DND-41 (cell line): ENCODE measurements around the gene SLX4IP.

Experiments used
- ATAC-seq: fragments of 200-7000 bp; cut with Tn5 transposase; 3 replicates; pipeline ENCODE4 v1.9.1; 2021; ENCODE audit warnings: low read depth; ENCODE audit not compliant: insufficient read depth
- DNase-seq: peaks from one replicate; pipeline ENCODE4 v3.0.0-alpha.2; 2020
- H2AFZ ChIP-seq: 2 replicates; pipeline ENCODE4 v1.6.0; 2012; ENCODE audit warnings: low read depth, low read length
- H3K27ac ChIP-seq: 2 replicates; pipeline ENCODE4 v1.5.1; 2012; ENCODE audit warnings: low read length, inconsistent platforms
- H3K27me3 ChIP-seq: fragments of 200-600 bp; sonication (generic); 2 replicates; pipeline ENCODE4 v1.6.0; 2012; ENCODE audit warnings: low read length, mild to moderate bottlenecking, inconsistent platforms; ENCODE audit not compliant: insufficient read depth, poor library complexity
- H3K36me3 ChIP-seq: 2 replicates; pipeline ENCODE4 v1.5.1; 2012; ENCODE audit warnings: low read length, inconsistent platforms; ENCODE audit not compliant: insufficient read depth
- H3K4me1 ChIP-seq: 2 replicates; pipeline ENCODE4 v1.5.1; 2012; ENCODE audit warnings: mild to moderate bottlenecking, low read length; ENCODE audit not compliant: insufficient read depth
- H3K4me2 ChIP-seq: 2 replicates; pipeline ENCODE4 v1.6.0; 2012; ENCODE audit warnings: mild to moderate bottlenecking, moderate library complexity, low read length, inconsistent platforms; ENCODE audit not compliant: insufficient read depth
- H3K4me3 ChIP-seq, 2 experiments: fragments of 200-600 bp in 1 of 2; shearing (Covaris generic) in 1 of 2; 2 replicates each; pipeline ENCODE4 v1.5.1; 2012 to 2016; ENCODE audit warnings: inconsistent platforms in 2 of 2, low read length in 2 of 2, mild to moderate bottlenecking in 2 of 2, low read depth in 1 of 2, moderate library complexity in 1 of 2
- H3K79me2 ChIP-seq: 2 replicates; pipeline ENCODE4 v1.6.0; 2012; ENCODE audit warnings: low read length, inconsistent platforms; ENCODE audit not compliant: insufficient read depth
- H3K9ac ChIP-seq: 2 replicates; pipeline ENCODE4 v1.6.0; 2012; ENCODE audit warnings: low read depth, mild to moderate bottlenecking, inconsistent platforms, low read length, moderate library complexity
- H3K9me3 ChIP-seq: 2 replicates; pipeline ENCODE4 v1.5.1; 2012; ENCODE audit warnings: low read length, moderate library complexity, mild to moderate bottlenecking, inconsistent platforms; ENCODE audit not compliant: insufficient read depth, severe bottlenecking
- H4K20me1 ChIP-seq: 2 replicates; pipeline ENCODE4 v1.6.0; 2012; ENCODE audit warnings: low read length; ENCODE audit not compliant: insufficient read depth
- CTCF ChIP-seq: IDR thresholded peaks from 2 replicates; pipeline ENCODE4 v1.5.1; 2012; ENCODE audit warnings: borderline replicate concordance, low read length, moderate library complexity, mild to moderate bottlenecking; ENCODE audit not compliant: poor library complexity, severe bottlenecking; ENCODE audit errors: extremely low read depth
- EZH2 ChIP-seq: IDR thresholded peaks from 3 replicates; pipeline ENCODE4 v1.6.1; 2012; ENCODE audit warnings: borderline replicate concordance, low read depth, mild to moderate bottlenecking, moderate library complexity, low read length, inconsistent platforms; ENCODE audit not compliant: severe bottlenecking

Gene SLX4IP

GRCh38 chr20:10632721-10633509 lies 197.8 kb downstream of the SLX4IP start:
- no peak overlapping the region for H3K4me3 ChIP-seq
- TF ChIP-seq CTCF (no peak), EZH2 (no peak)
- H3K9me3 ChIP-seq = no peaks in the 10 kb centered on the region
- H3K4me2 ChIP-seq = no peak overlapping the region
- no peaks in the 10 kb centered on the region for H4K20me1 ChIP-seq
- no peak overlapping the region for H2AFZ ChIP-seq
- H3K4me1 ChIP-seq = no peaks in the 10 kb centered on the region
- no peak overlapping the region for H3K9ac ChIP-seq
- H3K36me3 ChIP-seq = no peaks in the 10 kb centered on the region
- no peaks in the 10 kb centered on the region for H3K27me3 ChIP-seq
- H3K79me2 ChIP-seq = no peaks in the 10 kb centered on the region
- DNase-seq (no peak), ATAC-seq (no peak)
- H3K27ac ChIP-seq = no peak overlapping the region

- DNase-seq (no peak), ATAC-seq (no peak)
- Histone ChIP-seq H3K79me2 (no peaks in the 10 kb centered on the region), H3K4me1 (no peaks in the 10 kb centered on the region), H3K9ac (no peak overlapping the region), H4K20me1 (no peaks in the 10 kb centered on the region), H3K27ac (no peak overlapping the region), H2AFZ (no peak overlapping the region), H3K27me3 (no peaks in the 10 kb centered on the region), H3K4me2 (no peak overlapping the region), H3K36me3 (no peaks in the 10 kb centered on the region), H3K9me3 (no peaks in the 10 kb centered on the region), H3K4me3 (no peak overlapping the region)
- TF ChIP-seq CTCF (no peak), EZH2 (no peak)
These were observed 198.6 kb downstream of the SLX4IP start for GRCh38 chr20:10633718-10634117.

- TF ChIP-seq CTCF = no peak
- no peak for TF ChIP-seq EZH2
- Histone ChIP-seq H3K36me3 (no peaks in the 10 kb centered on the region), H3K9me3 (no peaks in the 10 kb centered on the region), H3K27ac (no peak overlapping the region), H3K27me3 (no peaks in the 10 kb centered on the region), H3K4me2 (no peak overlapping the region), H4K20me1 (no peaks in the 10 kb centered on the region), H3K9ac (no peak overlapping the region), H2AFZ (no peak overlapping the region), H3K79me2 (no peaks in the 10 kb centered on the region), H3K4me3 (no peak overlapping the region), H3K4me1 (no peaks in the 10 kb centered on the region)
- ATAC-seq = no peak
- DNase-seq = no peak
These were observed 199.1 kb downstream of the SLX4IP start for GRCh38 chr20:10634211-10634610.
